ELR (cell line): Measurements from ENCODE around the gene CLDN12.
A peak's percentile ranks its signal among the peaks of the same experiment; 100 is the strongest.

ENCODE experiments used
- DNase-seq: peaks from one replicate; pipeline ENCODE4 v3.0.0-alpha.2; 2015; ENCODE audit warnings: low read depth

CLDN12 gene

DNA sequence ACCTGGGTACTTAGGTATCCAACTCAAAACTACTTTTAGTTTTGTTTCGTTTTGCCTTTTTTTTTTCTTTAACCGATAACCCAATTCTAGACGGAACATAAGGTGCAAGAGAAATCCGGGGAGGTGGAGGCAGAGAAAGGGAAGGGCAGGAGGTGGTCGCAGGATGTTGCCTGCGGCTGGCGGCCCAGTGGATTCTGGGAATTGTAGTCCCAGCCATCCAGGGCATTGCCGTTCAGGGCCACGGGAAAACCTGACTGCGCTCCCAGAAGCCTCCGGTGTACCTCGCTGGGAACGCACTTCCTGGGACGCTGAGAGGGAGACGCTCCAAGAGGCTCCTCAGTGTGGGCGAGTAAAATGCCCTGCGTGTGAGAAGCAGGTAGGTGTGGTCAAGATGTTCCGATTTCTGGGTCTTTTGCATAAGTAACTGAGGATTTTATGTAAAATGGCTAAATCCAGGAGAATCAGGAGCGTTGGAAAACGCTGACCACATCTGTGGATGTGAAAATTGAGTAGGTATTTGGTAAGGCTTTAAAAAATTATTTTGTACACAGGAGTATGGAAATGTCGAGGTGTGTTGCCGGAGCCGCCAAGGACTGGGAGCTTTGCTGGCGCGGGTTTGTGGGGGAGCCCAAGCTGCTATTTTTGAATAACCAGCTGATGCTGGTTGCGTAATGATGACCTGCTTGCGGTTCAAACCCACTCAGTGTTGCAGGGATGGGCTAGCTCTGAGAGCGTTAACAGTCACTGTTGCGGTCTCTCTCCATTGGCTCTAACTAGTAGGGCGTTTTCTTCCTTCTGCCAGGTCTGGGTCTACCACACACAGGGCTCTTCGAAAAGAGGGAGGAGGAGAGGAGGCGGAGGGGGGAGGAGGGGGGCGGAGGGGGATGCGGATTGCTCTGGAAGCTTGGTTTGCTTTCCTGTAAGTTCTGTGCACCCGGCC, at the start of gene CLDN12:
Gene CLDN12 (plus strand): TSS at position 288 of the 940 bp plus-strand sequence. CDS start 9,216 bp downstream, outside the sequence.
- DNase-seq: peak; percentile 96

GRCh38 chr7:90383422-90383821, 19.8 kb upstream of the CLDN12 start:
- DNase-seq: peak; percentile 90

- DNase-seq: peak; percentile 73
These were observed 19.4 kb upstream of the CLDN12 start for GRCh38 chr7:90383861-90384260.

- DNase-seq: peak; percentile 85
These were observed 18.8 kb upstream of the CLDN12 start for GRCh38 chr7:90384433-90384832.

DNA sequence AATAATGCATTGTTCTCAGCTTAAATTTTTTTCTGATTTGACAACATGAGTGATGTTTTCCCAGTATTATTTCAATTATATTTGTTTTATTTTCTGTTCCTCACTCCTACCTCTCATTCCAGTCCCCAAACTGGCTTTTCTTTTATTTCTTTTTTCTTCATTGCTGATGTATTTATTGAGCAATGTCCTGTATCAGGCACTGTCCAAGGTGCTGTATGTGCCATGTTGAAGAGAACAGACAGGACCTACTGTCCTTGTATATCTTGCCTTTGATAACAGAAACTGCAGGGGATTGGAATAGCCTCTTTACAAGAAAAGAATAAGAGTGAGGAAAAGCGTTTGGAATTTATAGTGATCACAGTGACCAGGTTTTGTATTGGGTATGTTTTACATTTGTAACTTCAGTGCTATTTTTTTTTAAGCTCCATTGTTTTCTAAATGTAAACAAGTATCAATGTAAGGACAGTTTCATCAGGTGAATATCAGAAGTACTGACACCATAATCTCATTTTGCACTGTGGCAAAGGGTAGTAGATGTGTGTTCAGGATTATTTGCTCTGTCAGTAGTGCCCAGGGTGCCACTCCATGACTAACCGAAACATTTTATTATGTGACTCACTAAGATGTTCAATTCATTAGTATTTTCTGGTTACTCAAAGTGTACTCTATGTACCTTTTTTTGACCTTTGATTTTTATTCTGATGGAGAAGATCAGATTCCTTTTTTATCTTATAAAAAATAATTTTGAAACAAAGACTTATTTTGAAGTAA, 15.6 kb upstream of the CLDN12 start:
- DNase-seq: peak; percentile 30

DNA sequence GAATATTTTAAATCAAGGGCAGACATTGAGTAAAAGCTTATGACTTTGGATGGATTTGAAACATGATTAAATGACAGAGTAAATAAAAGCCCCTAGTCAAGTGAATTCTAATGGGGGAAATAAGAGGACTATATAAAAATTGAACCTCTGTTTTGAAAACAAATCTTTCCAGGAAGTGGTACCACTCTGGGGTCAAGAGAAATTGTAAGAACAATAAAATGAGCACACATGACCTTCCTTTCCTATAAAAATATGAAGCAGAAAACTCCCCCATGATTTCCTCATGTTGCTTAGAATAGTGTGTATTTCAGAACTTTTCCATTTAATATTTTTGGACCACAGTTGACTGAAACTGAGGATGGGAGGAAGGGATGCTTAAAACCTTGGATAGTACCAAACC, 12.3 kb upstream of the CLDN12 start:
- no peak for DNase-seq

GRCh38 chr7:90391488-90391887, 11.8 kb upstream of the CLDN12 start:
- no peak for DNase-seq

- DNase-seq: no peak
These were observed 6.8 kb upstream of the CLDN12 start for GRCh38 chr7:90396420-90396819.

DNA sequence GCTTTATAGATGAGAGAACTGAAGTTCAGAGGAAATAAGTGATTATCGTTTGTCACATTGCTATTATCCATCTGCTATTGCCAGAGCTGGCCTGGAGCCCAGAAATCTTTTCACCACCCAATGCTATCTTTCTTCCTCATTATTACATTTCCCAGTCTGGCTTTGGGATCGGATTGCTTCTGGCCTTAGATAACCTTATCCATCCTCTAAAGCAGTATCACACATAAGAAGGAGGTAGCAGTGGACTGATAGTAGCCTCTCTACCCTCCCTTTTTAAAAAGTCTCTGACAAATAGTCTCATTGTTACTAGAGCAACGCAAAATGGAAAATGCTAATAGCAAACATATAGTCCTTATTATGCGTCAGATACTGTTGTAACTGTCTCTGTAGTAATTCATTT, 1.3 kb upstream of the CLDN12 start:
- DNase-seq: no peak

GRCh38 chr7:90402785-90403173, 482 bp upstream of the CLDN12 start:
- DNase-seq: no peak

GRCh38 chr7:90404777-90405176, 1.5 kb downstream of the CLDN12 start:
- DNase-seq: peak; percentile 50

GRCh38 chr7:90407484-90407821, 4.2 kb downstream of the CLDN12 start:
- no peak for DNase-seq

- DNase-seq: no peak
These were observed 4.9 kb downstream of the CLDN12 start for GRCh38 chr7:90408142-90408541.

GRCh38 chr7:90409667-90410066, 6.4 kb downstream of the CLDN12 start:
- DNase-seq: no peak

- DNase-seq: peak; percentile 49
These were observed 8.2 kb downstream of the CLDN12 start for GRCh38 chr7:90411510-90411909.

DNA sequence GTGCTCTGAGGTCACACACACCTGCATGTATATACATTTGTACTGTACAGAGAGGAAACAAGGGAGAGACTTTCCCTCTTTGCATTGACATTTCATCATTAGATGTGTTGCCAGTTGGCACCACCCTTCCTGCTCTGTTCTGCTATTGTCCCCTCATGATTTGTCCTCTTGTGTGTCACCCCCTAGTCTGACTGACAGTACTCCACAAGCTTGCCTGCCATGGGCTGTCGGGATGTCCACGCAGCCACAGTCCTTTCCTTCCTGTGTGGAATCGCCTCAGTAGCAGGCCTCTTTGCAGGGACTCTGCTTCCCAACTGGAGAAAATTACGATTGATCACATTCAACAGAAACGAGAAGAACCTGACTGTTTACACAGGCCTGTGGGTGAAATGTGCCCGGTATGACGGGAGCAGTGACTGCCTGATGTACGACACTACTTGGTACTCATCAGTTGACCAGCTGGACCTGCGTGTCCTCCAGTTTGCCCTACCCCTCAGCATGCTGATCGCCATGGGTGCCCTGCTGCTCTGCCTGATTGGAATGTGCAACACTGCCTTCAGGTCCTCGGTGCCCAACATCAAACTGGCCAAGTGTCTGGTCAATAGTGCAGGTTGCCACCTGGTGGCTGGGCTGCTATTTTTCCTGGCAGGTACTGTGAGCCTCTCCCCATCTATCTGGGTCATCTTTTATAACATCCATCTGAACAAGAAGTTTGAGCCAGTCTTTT, 9.4 kb downstream of the CLDN12 start:
- peak; percentile 47 for DNase-seq

DNA sequence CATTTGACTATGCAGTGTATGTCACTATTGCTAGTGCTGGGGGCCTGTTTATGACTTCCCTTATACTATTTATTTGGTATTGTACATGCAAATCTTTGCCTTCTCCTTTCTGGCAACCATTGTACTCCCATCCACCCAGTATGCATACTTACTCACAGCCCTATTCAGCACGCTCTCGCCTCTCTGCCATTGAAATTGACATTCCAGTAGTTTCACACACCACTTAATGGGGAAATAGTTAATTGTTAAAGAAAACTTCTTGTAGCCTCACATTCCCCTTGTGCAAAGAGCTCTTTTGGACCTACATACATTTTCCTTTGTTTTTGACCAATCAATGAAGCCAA, 9.9 kb downstream of the CLDN12 start:
- no peak for DNase-seq

- no peak for DNase-seq
These were observed 18.4 kb downstream of the CLDN12 start for GRCh38 chr7:90421651-90422050.

DNA sequence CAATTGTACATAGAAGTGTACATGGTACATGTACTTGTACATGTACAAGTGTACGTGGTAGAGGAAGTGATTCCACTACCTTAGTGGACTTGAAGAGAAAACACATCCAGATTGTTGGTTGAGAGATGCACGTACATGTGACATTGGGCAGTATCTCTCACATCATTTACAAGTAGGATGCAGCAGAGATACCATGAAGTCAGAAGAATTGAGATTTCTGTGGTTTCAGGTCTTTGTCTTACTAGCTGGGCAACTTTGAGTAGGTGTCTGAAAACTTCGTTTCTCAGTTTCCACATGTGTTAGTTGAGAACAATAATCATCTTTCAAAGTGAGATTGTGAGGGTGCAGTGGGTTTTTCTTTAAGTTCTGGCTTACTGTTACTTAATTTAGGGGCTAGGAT, 21.5 kb downstream of the CLDN12 start:
- DNase-seq: no peak

- DNase-seq: peak; percentile 56
These were observed 22.1 kb downstream of the CLDN12 start for GRCh38 chr7:90425376-90425775.

GRCh38 chr7:90430614-90431460, 27.6 kb downstream of the CLDN12 start:
- DNase-seq: no peak

GRCh38 chr7:90432752-90433151, 29.5 kb downstream of the CLDN12 start:
- DNase-seq: no peak
